Endothelial cell of umbilical vein (primary cell): ENCODE measurements around the gene C11orf68. TPM values are rescaled to one million over a fixed set of nuclear protein-coding genes. Genes with fewer than 3 reads are reported as not detected.
A peak's percentile ranks its signal among the peaks of the same experiment; 100 is the strongest.

ENCODE experiments used
- BruUV-seq: library from RNA; stranded (reverse); fragments of 400-500 nt; replicated peaks from 2 replicates; lab custom pipeline; 2021; lab: Mats Ljungman, UMichigan
- CTCF ChIA-PET: fragments of 300-600, 350-600 bp; sonication (Branson Sonifier 250); formaldehyde crosslinking; loops from one replicate; lab custom pipeline; 2021; ENCODE audit warnings: antibody characterized with exemption, inconsistent platforms; lab: Charles Lee
- POLR2A ChIA-PET: fragments of 300-600, 350-600 bp; sonication (Branson Sonifier 250); formaldehyde crosslinking; loops from one replicate; lab custom pipeline; 2021; ENCODE audit warnings: antibody characterized with exemption, inconsistent platforms; lab: Charles Lee
- DNase-seq: peaks from one replicate; pipeline ENCODE4 v3.0.0-alpha.2; 2011; ENCODE audit warnings: low read depth, low spot score
- FAIRE-seq: peaks from 2 replicates; lab custom pipeline; 2011; peaks lifted over from hg19 to GRCh38; lab: Jason Lieb, UNC
- H2AFZ ChIP-seq: 2 replicates; pipeline ENCODE4 v1.6.0; 2012; ENCODE audit warnings: low read depth, low read length, control low read depth, inconsistent platforms
- H3K27ac ChIP-seq: 2 replicates; pipeline ENCODE4 v1.5.1; 2011; ENCODE audit warnings: low read depth, mild to moderate bottlenecking, control low read depth, low read length, moderate library complexity; ENCODE audit not compliant: insufficient read depth
- H3K27me3 ChIP-seq, 2 experiments: 2 replicates each; pipeline versions ENCODE4 v1.6.0 to v1.6.1; 2011; ENCODE audit warnings: low read length in 2 of 2, mixed read lengths in 1 of 2; ENCODE audit not compliant: control insufficient read depth in 2 of 2, insufficient read depth in 2 of 2
- H3K36me3 ChIP-seq, 2 experiments: 2 replicates in 1 of 2; 3 replicates in 1 of 2; pipeline ENCODE4 v1.5.1; 2011; ENCODE audit warnings: low read length in 2 of 2, mild to moderate bottlenecking in 1 of 2, moderate library complexity in 1 of 2; ENCODE audit not compliant: control insufficient read depth in 2 of 2, insufficient read depth in 2 of 2; ENCODE audit errors: extremely low read depth in 1 of 2
- H3K4me1 ChIP-seq: 3 replicates; pipeline ENCODE4 v1.5.1; 2011; ENCODE audit warnings: mild to moderate bottlenecking, low read length; ENCODE audit not compliant: control insufficient read depth, insufficient read depth; ENCODE audit errors: extremely low read depth
- H3K4me2 ChIP-seq: 2 replicates; pipeline ENCODE4 v1.6.1; 2011; ENCODE audit warnings: low read length, control low read depth, mixed read lengths; ENCODE audit not compliant: insufficient read depth
- H3K4me3 ChIP-seq, 3 experiments: fragments of 200-600 bp in 1 of 3; sonication (generic), shearing (Covaris generic) in 1 of 3; replicated peaks in 1 of 3; 2 replicates each; pipeline ENCODE4 v1.5.1; 2011 to 2016; ENCODE audit warnings: control low read depth in 3 of 3, low read length in 3 of 3, mild to moderate bottlenecking in 2 of 3, inconsistent platforms in 1 of 3, low read depth in 1 of 3, moderate library complexity in 1 of 3; ENCODE audit not compliant: insufficient read depth in 1 of 3
- H3K79me2 ChIP-seq: 2 replicates; pipeline ENCODE4 v1.6.0; 2012; ENCODE audit warnings: low read length, inconsistent platforms; ENCODE audit not compliant: control insufficient read depth, insufficient read depth
- H3K9ac ChIP-seq: replicated peaks from 2 replicates; pipeline ENCODE3; 2011; ENCODE audit warnings: low read length, control low read depth; ENCODE audit not compliant: insufficient read depth; ENCODE audit errors: extremely low read depth
- H3K9me1 ChIP-seq: replicated peaks from 3 replicates; pipeline ENCODE4 v1.6.0; 2011; ENCODE audit warnings: mild to moderate bottlenecking, low read length; ENCODE audit not compliant: control insufficient read depth, insufficient read depth; ENCODE audit errors: extremely low read depth
- H3K9me3 ChIP-seq: replicated peaks from 2 replicates; pipeline ENCODE4 v1.5.1; 2012; ENCODE audit warnings: low read length, inconsistent platforms; ENCODE audit not compliant: control insufficient read depth, insufficient read depth
- H4K20me1 ChIP-seq: replicated peaks from 2 replicates; pipeline ENCODE3; 2011; ENCODE audit warnings: mild to moderate bottlenecking, low read length; ENCODE audit not compliant: control insufficient read depth, insufficient read depth; ENCODE audit errors: extremely low read depth
- CTCF ChIP-seq, 2 donors: IDR thresholded peaks; 1 replicate in 1 of 2; 2 replicates in 1 of 2; pipeline ENCODE4 v1.5.1; 2011; ENCODE audit warnings: low read length in 2 of 2, mild to moderate bottlenecking in 2 of 2, moderate library complexity in 2 of 2, control low read depth in 1 of 2, inconsistent platforms in 1 of 2, low read depth in 1 of 2; ENCODE audit not compliant: insufficient read depth in 1 of 2; ENCODE audit errors: extremely low read depth in 1 of 2
- EZH2 ChIP-seq: IDR thresholded peaks from 2 replicates; pipeline ENCODE4 v1.6.1; 2012; ENCODE audit warnings: borderline replicate concordance, low read depth, mild to moderate bottlenecking, moderate library complexity, low read length, inconsistent platforms; ENCODE audit not compliant: severe bottlenecking
- POLR2AphosphoS5 ChIP-seq: IDR thresholded peaks from 2 replicates; pipeline ENCODE4 v1.6.1; 2012; ENCODE audit warnings: low read depth, mild to moderate bottlenecking, control low read depth, low read length, moderate library complexity; ENCODE audit not compliant: insufficient read depth
- dilution Hi-C: fragments of 300-500 bp; cut with MboI; formaldehyde crosslinking; loops from one replicate; pipeline ENCODE4 v1.15.0; 2019; ENCODE audit warnings: low sequenced_read_pairs; ENCODE audit not compliant: extremely low pct_ligation_motif_present
- intact Hi-C: fragments of 100-400 bp; cut with micrococcal nuclease; formaldehyde crosslinking; loops from one replicate; pipeline ENCODE4 v1.10.0; 2022
- polyA plus RNA-seq, 4 experiments: library from polyadenylated mRNA; depleted of rRNA in 3 of 4; stranded (reverse) in 3 of 4; unstranded in 1 of 4; fragments of >200 nt; gene quantifications; 2 replicates each; pipeline versions ENCODE4 v1.2.1 to v1.2.3, GENCODE V29; 2011 to 2012; ENCODE audit warnings: missing spikeins in 1 of 4
- total RNA-seq: library from RNA; stranded (reverse); gene quantifications from 2 replicates; pipeline ENCODE4 v1.2.3, GENCODE V29; 2021

C11orf68 gene
- total and polyA plus RNA-seq, 2 donors (not counting 3 experiments of a cell fraction or from before 2014, with no cell fraction given), result 35.6 to 66.5 TPM

GRCh38 chr11:65884716-65885092, 34.2 kb downstream of the C11orf68 start:
- Histone ChIP-seq H2AFZ (no peak overlapping the region), H3K4me3 (no peak overlapping the region), H3K4me1 (peaks cover 23% of the 10 kb centered on the region), H3K9me3 (no peaks in the 10 kb centered on the region), H3K36me3 (peaks cover 4 to 30% of the 10 kb centered on the region in 2 experiments), H3K27me3 (no peaks in the 10 kb centered on the region), H3K4me2 (no peak overlapping the region), H3K79me2 (peaks cover 11% of the 10 kb centered on the region), H3K9me1 (no peaks in the 10 kb centered on the region), H3K27ac (no peak overlapping the region), H3K9ac (no peak overlapping the region), H4K20me1 (no peaks in the 10 kb centered on the region)
- CTCF ChIA-PET, result interaction anchor here (0.5 to 3.4 kb wide), 51 partner anchors 8 to 344 kb away, joined by 3 to 115 read pairs (median 5); partner anchors contain the start of genes AP5B1, BANF1, CFL1 and EFEMP2
- BruUV-seq, result no TSS peak
- TF ChIP-seq POLR2AphosphoS5, result peak; percentile 49
- peak; percentile 99 to 100 for TF ChIP-seq CTCF (IDR thresholded peaks at IDR 0.05; ENCODE audit: extremely low read depth in 1 of 2, insufficient read depth in 1 of 2, low read depth in 1 of 2, low read length in 2 of 2)
- no peak for TF ChIP-seq EZH2
- peak; percentile 82 for FAIRE-seq
- intact Hi-C loops (loop anchor here (1.0 to 5.0 kb wide), 2 partner anchors 48 to 105 kb away; no protein-coding TSS in a partner anchor), dilution Hi-C loops (no loop called here)
- POLR2A ChIA-PET, result interaction anchor here (1.1 to 1.9 kb wide), 3 partner anchors 14 to 26 kb away, joined by 3 to 17 read pairs (median 4); partner anchors contain the start of genes CFL1, FOSL1 and MUS81
- peak; percentile 78 for DNase-seq
